Ascending aorta (tissue), 2 donors: ENCODE measurements around the gene NOL8. TPM values are rescaled to one million over a fixed set of nuclear protein-coding genes. Genes with fewer than 3 reads are reported as not detected.
A peak's percentile ranks its signal among the peaks of the same experiment; 100 is the strongest.

Experiments used
- DNase-seq, 2 donors: peaks; one replicate each; pipeline ENCODE4 v3.0.0-alpha.2; 2019; ENCODE audit warnings: low spot score in 2 of 2
- H3K27ac ChIP-seq, 2 donors: fragments of 200-600 bp; sonication (generic); one replicate each; pipeline ENCODE4 v1.5.1; 2016 to 2017; ENCODE audit warnings: mild to moderate bottlenecking in 1 of 2
- H3K27me3 ChIP-seq: fragments of 200-600 bp; sonication (generic); one replicate; pipeline ENCODE4 v1.5.1; 2017
- H3K36me3 ChIP-seq, 2 donors: fragments of 200-600 bp; sonication (generic); one replicate each; pipeline ENCODE4 v1.5.1; 2016
- H3K4me1 ChIP-seq, 2 donors: fragments of 200-600 bp; sonication (generic); one replicate each; pipeline ENCODE4 v1.5.1; 2016 to 2017; ENCODE audit warnings: mild to moderate bottlenecking in 1 of 2
- H3K4me3 ChIP-seq, 2 donors: fragments of 200-600 bp; sonication (generic); one replicate each; pipeline ENCODE4 v1.5.1; 2016 to 2017; ENCODE audit warnings: mild to moderate bottlenecking in 1 of 2
- H3K9me3 ChIP-seq, 2 donors: fragments of 200-600 bp; sonication (generic); one replicate each; pipeline ENCODE4 v1.5.1; 2016
- intact Hi-C: fragments of 100-400 bp; cut with DNase I; formaldehyde crosslinking; loops from one replicate; pipeline ENCODE4 v1.15.1; 2023
- total RNA-seq: library from RNA; depleted of rRNA; stranded (reverse); fragments of >200 nt; gene quantifications from one replicate; pipeline ENCODE4 v1.1.0, GENCODE V29; 2016
- TF ChIP-seq, protein P1 (sequence below), 3 experiments: fragments of 200-600 bp in 2 of 3; fragments of 450-650 bp in 1 of 3; sonication (generic) in 2 of 3; IDR thresholded peaks; one replicate each; pipeline ENCODE4 v1.5.1; 2016 to 2019; ENCODE audit warnings: antibody characterized with exemption in 3 of 3, mild to moderate bottlenecking in 1 of 3, moderate library complexity in 1 of 3

Gene NOL8
- total RNA-seq, 1 donor from 2014 or later: 11.5 TPM

- Histone ChIP-seq H3K4me3 (peak overlapping the region; percentile 75 to 80), H3K27ac (peak overlapping the region; percentile 93 to 97), H3K4me1 (peaks cover 0 to 16% of the 10 kb centered on the region in 2 donors), H3K9me3 (no peaks in the 10 kb centered on the region), H3K36me3 (peaks cover 14 to 17% of the 10 kb centered on the region in 2 donors), H3K27me3 (no peaks in the 10 kb centered on the region)
- no peak for DNase-seq
- TF ChIP-seq, protein P1, sequence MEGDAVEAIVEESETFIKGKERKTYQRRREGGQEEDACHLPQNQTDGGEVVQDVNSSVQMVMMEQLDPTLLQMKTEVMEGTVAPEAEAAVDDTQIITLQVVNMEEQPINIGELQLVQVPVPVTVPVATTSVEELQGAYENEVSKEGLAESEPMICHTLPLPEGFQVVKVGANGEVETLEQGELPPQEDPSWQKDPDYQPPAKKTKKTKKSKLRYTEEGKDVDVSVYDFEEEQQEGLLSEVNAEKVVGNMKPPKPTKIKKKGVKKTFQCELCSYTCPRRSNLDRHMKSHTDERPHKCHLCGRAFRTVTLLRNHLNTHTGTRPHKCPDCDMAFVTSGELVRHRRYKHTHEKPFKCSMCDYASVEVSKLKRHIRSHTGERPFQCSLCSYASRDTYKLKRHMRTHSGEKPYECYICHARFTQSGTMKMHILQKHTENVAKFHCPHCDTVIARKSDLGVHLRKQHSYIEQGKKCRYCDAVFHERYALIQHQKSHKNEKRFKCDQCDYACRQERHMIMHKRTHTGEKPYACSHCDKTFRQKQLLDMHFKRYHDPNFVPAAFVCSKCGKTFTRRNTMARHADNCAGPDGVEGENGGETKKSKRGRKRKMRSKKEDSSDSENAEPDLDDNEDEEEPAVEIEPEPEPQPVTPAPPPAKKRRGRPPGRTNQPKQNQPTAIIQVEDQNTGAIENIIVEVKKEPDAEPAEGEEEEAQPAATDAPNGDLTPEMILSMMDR (IDR thresholded peaks at IDR 0.05): no peak
- intact Hi-C loops: loop anchor here (1.0 to 10.0 kb wide), 6 partner anchors 33 to 439 kb away; partner anchors contain the start of genes BICD2, IARS1 and IPPK
Observed at GRCh38 chr9:92325991-92326500, 896 bp upstream of the NOL8 start.

DNA sequence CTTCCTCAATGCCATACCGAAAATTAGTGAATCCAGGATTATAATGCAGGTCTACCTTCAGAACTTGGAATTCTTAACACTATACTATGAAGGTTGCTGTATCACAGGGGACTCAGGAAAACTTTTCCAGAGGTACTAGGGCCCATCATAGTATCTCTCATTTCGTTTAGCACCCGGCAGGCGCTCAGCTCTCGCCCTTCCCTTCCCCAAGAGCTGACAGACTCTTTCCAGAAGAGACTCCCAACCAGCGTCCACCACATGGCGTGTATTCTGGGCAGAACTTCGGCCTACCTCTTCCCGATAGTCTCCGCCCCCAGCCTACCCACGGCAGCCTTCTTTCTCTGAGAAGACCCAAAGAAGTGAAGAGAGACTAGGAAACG lies 271 bp downstream of the NOL8 start:
- Histone ChIP-seq H3K27ac (peak overlapping the region; percentile 93 to 97), H3K27me3 (no peaks in the 10 kb centered on the region), H3K4me3 (peak overlapping the region; percentile 75 to 80), H3K36me3 (peaks cover 23 to 24% of the 10 kb centered on the region in 2 donors), H3K9me3 (no peaks in the 10 kb centered on the region), H3K4me1 (peaks cover 0 to 16% of the 10 kb centered on the region in 2 donors)
- DNase-seq: no peak
- TF ChIP-seq, protein P1 (IDR thresholded peaks at IDR 0.05): no peak
- intact Hi-C loops: loop anchor here (1.0 to 10.0 kb wide), 6 partner anchors 32 to 440 kb away; partner anchors contain the start of genes BICD2, IARS1 and IPPK

DNA sequence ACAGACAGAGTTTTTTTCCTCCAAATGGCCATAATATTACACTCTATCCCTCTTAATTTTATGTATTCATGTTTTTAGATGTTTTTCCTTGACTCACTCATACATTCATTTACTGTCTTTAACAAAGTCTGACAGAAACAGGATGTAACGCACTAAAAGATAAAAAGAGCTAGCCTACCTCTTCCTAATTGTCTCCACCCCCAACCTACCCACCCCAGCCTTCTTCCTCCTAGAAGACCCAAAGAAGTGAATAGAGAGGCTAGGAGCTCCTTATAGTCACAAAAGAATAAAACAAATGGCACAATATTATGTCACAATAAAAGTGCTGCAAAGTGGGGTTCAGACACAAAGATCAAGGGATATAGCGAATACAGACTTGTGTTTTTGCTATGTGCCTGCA lies 719 bp downstream of the NOL8 start:
- DNase-seq: no peak
- H3K4me1 ChIP-seq: peaks cover 0 to 16% of the 10 kb centered on the region in 2 donors
- no peaks in the 10 kb centered on the region for H3K27me3 ChIP-seq
- peaks cover 26 to 27% of the 10 kb centered on the region in 2 donors for H3K36me3 ChIP-seq
- TF ChIP-seq, protein P1 (IDR thresholded peaks at IDR 0.05): no peak
- intact Hi-C loops: loop anchor here (2.0 to 10.0 kb wide), 3 partner anchors 114 to 440 kb away; partner anchors contain the start of gene BICD2
- peak overlapping the region; percentile 93 to 97 for H3K27ac ChIP-seq
- peak overlapping the region; percentile 75 to 80 for H3K4me3 ChIP-seq
- H3K9me3 ChIP-seq: no peaks in the 10 kb centered on the region

- H3K27me3 ChIP-seq: no peaks in the 10 kb centered on the region
- intact Hi-C loops: no loop called here
- no peaks in the 10 kb centered on the region for H3K9me3 ChIP-seq
- H3K27ac ChIP-seq: no peak overlapping the region
- H3K36me3 ChIP-seq: peaks cover 48 to 71% of the 10 kb centered on the region in 2 donors
- TF ChIP-seq, protein P1 (IDR thresholded peaks at IDR 0.05): no peak
- DNase-seq: no peak
- no peaks in the 10 kb centered on the region for H3K4me1 ChIP-seq
- H3K4me3 ChIP-seq: no peak overlapping the region
Observed at GRCh38 chr9:92315456-92315855, 9.7 kb downstream of the NOL8 start.

GRCh38 chr9:92313624-92314012 lies 11.5 kb downstream of the NOL8 start:
- no peak overlapping the region for H3K27ac ChIP-seq
- H3K9me3 ChIP-seq: no peaks in the 10 kb centered on the region
- intact Hi-C loops: no loop called here
- TF ChIP-seq, protein P1 (IDR thresholded peaks at IDR 0.05): no peak
- no peaks in the 10 kb centered on the region for H3K4me1 ChIP-seq
- no peak overlapping the region for H3K4me3 ChIP-seq
- no peaks in the 10 kb centered on the region for H3K27me3 ChIP-seq
- peaks cover 42 to 74% of the 10 kb centered on the region in 2 donors for H3K36me3 ChIP-seq
- no peak for DNase-seq
